EL (cell line): ENCODE results near the gene DHDH.
"Not testable (repeated sequence)": the region's sequence is repeated elsewhere in the genome, so short reads cannot be mapped to it uniquely, and the experiment has no call there.

ENCODE experiments used
- DNase-seq: peaks from one replicate; pipeline ENCODE4 v3.0.0-alpha.2; 2016

Gene DHDH

DNA sequence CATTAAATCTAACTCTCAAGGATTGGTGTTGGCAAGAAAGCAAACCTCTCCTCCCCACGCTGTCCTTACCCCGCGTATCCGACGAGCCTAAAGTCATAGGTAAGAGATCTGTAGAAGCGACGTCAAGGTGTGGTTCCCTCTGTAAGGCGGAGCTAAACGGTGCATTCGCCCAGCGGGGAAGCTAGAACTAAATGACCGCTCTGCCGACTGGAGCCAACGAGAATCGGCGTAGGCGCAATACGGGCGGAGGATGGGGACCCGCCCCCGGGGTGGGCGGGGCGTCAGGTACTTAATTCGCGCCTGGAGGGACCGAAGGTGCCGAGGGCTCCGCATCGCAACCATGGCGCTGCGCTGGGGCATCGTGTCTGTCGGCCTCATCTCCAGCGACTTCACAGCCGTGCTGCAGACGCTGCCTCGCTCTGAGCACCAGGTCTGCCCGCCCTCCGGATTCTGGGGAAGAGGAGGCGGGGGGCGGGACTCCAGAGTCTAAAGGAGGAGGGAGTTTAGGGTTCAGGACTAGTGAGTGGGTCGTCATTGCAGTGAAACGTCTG lies at the start of gene DHDH:
Gene DHDH, plus strand, starts transcription at position 318 of the 551 bp plus-strand sequence. Its CDS starts 23 bp downstream, at position 341.
- DNase-seq, result peak; percentile 71

DNA sequence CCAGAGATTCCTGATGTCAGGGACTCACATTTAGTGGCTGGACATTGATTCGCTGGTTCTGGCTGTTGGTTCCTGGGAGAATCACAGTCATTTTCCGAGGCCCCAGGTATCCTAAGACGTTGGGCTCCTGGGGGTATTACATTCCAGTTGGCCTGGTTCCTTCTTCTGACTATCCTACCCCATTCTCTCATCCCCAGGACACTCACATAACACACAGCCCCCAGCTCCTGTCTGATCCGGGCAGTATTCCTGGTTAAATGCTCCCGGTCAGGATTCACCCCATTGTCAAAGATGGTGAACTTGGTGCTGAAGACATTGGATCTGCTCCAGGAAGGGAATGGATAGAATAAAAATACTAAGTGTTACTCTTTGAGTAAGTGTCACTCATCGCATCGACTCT lies 49.8 kb upstream of the DHDH start:
- DNase-seq, result no peak

DNA sequence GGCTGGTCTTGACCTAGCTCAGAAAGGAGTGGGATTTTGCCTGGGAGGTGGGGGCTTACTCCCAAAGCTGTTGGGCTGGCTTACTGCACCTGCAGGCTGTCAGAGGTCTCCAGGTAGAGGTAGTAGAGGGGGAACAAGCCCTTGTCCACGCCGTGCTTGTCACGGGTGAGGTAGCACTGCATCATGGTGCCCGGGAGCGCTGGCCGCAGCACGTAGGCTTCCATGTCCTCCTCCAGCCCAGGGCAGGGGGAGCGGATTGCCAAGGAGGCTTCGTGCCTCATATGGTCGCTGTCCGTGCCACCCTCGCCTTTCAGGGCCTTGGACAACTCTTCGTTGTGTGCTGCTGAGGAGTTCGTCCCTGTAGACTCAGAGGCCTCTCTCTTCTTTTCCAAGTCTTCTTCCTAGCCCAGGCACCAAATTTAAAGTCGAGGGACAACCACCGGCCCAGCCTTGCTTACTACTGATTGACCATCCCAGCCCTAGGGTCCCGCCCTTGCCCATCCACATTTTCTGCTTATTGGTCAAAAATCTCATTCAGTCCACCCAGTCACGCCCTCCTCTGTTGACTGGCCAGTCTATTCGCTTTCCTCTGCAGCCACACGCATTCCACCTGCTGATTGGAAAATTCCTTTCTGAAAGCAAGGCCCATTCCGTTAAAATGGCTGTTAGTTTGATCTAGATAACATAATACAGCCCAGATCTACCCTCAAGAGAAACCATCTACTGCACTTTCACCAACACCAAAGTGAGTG lies 45.5 kb upstream of the DHDH start:
- no peak for DNase-seq

DNA sequence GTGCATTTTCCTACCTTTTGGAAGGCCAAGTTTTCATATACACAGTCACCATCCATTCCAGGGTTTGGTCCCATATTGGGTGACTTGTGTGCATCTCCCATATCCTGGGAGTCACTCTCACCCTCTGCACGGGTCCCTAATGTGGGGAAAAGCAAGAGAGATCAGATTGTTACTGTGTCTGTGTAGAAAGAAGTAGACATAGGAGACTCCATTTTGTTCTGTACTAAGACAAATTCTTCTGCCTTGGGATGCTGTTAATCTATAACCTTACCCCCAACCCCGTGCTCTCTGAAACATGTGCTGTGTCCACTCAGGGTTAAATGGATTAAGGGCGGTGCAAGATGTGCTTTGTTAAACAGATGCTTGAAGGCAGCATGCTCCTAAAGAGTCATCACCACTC lies 44.0 kb upstream of the DHDH start:
- DNase-seq, result not testable (repeated sequence)

DNA sequence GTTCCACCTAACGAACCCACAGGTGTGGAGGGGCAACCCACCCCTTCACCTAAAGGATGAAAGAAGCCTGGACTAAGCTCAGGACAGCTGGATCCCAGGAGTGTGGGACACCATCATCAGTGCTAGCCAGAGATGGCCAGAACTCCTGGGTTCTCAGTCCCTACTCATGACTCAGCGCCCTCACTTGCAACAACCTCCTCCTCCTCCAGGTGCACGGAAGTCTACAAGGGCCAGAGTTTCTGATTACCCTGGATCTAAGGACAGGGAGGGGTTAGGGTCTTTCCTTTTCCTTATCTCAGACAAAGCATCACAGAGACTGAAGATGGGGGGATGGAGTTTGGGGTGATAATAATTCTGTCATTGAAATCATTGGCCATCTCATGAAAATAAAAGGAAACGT lies 42.9 kb upstream of the DHDH start:
- no peak for DNase-seq

DNA sequence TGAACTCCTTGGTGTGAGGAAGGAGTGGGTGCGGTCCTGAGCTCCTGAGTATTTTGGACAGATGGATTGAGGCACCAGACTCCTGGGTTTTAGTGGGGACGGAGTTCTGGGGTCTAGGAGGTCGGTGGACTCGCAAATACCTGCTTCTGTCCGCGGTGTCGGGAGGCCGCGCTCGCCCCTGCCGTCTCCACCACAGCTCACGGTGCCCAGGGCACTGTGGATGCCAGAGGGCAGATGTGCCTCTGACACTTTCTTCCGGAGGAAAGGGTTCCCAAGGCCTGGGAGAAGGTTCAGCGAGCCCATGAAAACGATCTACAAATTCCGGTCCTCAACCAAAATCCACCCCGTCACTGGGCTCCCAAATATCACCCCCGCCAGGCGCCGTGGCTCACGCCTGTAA lies 38.3 kb upstream of the DHDH start:
- no peak for DNase-seq

DNA sequence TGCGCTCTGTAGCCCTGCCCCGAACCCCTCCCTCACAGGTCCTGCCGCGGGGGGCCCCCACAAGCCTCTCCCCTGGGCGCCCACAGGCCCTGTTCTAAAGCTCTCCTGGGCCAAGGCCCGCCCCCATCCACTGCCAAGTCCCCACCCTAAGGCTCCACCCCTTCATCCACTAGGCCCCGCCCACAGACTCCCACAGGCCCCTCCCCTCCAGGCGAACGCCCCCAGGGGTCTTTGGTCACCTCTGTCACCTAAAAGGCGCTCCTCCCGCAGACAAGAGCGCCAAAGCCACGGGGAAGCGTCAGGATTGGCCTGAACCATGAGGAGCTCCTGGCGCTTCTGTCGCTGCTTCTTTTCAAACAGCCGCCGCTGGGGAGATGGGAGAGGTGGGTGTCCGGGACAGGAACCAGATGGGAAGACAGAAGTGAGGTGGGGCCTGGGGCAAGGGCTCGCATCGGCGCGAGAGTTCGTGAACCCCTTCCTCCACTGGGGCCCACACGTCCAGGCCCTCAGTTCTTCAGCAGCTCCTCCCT lies 37.2 kb upstream of the DHDH start:
- DNase-seq, result peak; percentile 40

DNA sequence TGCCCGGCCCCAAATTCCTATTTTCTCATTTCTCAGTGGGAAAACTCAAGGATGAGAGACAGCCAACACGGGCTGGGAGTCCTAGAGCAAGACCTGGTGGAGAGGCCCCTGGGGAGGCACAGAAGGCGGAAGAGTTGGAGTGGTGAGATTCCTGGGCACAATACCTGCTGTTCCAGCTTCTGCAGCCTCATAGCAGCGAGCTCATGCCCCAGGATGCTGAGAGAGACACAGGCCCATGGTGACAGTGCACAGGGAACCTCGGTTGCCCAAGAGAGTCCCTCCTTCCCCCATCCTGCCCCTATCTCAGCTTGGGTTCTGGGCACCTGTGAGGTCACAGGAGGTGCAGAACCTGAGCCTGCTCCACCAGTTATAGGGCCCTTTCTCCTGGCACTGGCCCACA lies 36.3 kb upstream of the DHDH start:
- no peak for DNase-seq

DNA sequence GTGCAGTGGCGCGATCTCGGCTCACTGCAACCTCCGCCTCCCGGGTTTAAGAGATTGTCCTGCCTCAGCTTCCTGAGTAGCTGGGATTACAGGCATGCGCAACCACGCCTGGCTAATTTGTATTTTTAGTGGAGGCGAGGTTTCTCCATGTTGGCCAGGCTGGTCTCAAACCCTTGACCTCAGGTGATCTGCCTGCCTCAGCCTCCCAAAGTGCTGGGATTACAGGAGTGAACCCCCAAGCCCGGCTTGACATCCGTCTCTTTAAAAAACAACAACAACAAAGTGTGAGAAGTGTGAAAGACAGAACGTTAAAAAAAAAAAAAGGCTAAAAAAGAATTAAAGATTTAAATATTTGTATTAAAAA lies 34.1 kb upstream of the DHDH start:
- DNase-seq, result not testable (repeated sequence)

DNA sequence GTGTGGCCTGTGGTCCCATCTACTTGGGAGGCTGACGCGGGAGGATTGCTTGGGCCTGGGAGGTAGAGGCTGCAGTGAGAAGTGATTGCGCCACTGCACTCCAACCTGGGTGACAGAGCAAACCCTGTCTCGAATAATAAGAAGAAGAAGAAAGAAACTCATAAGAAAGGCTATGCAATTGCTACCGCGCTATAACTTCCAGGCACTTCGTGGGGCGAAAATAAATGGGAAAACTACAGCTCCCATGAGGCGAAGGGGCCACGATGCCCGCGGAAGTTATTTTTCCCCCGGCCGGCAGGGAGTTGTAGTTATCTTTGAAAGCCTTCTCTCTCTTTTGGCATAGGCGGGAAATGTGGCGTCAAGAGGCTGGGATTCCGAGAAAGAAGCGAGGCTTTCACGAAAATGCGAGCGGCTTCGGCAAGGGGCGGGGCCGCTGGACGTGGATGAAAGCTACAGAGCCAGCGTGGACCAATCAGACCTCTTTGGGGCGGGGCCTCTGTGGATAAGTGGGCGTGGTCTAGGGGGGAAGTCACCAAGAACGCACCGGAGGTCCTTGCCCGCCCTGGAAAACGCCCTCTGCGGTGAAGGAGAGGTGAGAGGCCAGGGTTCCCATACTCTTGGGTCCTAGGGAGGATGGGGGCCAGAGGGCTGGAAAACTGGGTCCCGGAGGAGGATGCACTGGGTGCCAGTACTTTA lies 33.6 kb upstream of the DHDH start, which contains the start of gene NUCB1:
Gene NUCB1, plus strand, starts transcription at position 532 of the 696 bp plus-strand sequence. CDS start 485 bp downstream, outside the sequence.
- peak; percentile 99 for DNase-seq

DNA sequence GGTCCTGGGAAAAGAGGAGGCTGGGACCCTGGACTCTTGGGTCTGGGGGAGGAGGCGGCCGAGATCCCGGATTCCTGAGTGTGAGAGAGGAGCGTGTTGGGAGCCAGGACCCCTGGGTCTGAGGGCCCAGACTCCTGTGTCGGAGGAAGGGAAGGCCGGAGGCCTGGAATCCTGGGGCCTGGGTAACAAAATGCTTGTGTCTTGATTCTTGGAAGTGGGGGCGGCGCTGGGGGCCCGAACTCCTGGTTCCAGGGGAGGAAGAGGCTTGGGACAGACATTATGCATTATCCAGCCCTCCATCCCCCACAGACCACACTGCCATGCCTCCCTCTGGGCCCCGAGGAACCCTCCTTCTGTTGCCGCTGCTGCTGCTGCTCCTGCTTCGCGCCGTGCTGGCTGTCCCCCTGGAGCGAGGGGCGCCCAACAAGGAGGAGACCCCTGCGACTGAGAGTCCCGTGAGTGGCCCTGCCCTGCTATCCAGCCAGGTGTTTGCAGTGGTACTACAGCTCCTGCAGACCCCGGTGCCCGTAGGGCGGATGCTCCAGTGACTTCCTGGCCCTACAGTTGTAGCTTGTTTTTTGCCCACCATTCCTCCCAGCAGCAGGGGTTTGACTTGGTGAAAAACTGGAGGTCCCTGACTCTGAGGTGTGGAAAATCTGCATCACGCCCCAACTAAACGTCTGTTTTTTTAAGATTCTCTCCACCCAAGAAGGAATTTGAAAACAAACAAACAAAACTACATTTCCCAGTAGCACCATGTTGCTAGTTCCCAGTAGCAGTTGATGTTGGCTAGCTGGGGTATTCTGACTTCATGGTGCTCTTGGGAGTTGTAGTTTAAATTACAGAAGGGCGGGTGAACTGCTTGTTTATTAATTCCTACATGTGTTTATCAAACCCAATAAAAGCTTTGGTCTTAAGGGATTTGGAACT lies 32.8 kb upstream of the DHDH start:
- DNase-seq, result peak; percentile 29

DNA sequence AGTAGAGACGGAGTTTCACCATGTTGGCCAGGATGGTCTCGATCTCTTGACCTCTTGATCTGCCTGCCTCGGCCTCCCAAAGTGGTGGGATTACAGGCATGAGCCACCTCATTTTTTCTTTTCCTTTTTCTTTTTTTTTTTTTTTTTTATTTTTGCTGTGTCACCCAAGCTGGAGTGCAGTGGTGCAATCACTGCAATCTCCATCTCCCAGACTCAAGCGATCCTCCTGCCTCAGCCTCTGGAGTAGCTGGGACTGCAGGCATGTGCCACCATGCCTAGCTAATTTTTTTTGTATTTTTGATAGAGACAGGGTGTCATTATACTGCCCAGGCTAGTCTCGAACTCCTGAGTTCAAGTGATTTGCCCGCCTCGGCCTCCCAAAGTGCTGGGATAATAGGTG lies 31.2 kb upstream of the DHDH start:
- DNase-seq, result not testable (repeated sequence)

DNA sequence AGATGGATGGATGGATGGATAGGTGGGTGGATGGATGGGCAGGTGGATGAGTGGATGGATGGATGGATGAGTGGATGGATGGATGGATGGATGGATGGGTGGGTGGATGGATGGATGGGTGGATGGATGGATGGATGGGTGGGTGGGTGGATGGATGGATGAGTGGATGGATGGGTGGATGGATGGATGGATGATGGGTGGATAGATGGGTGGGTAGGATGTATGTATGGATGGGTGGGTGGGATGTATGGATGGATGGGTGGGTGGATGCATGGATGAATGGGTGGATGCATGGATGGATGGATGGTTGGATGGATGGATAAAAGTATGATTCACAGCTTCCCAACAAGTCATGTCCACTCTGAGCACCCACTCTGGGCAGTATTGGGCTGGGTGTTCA lies 29.7 kb upstream of the DHDH start:
- not testable (repeated sequence) for DNase-seq

DNA sequence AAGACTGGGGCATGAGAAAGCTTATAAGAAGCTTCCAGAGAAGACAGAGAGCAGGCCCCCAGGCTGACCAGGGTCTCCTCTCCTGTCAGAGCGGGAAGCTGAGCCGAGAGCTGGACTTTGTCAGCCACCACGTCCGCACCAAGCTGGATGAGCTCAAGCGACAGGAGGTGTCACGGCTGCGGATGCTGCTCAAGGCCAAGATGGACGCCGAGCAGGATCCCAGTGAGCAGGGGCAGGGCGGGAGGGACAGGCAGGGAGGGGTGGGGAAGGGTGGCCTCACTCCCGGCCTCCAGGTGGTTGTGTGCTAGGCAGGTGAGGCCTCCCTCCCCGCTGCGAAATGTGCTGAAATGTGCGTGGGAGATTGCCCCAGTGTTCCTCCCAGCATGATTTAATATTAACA lies 27.8 kb upstream of the DHDH start:
- DNase-seq, result no peak

DNA sequence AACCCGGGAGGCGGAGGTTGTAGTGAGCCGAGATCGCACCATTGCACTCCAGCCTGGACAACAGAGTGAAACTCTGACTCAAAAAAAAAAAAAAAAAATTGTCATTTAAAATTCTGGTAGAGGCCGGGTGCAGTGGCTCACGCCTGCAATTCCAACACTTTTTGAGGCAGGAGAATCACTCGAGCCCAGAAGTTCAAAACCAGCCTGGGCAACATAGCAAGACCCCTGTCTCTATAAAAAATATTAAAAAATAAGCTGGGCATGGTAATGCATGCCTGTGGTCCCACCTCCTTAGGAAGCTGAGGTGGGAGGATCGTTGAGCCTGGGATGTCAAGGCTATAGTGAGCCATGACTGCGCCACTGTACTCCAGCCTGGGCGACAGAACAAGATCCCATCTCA lies 27.2 kb upstream of the DHDH start:
- no peak for DNase-seq

DNA sequence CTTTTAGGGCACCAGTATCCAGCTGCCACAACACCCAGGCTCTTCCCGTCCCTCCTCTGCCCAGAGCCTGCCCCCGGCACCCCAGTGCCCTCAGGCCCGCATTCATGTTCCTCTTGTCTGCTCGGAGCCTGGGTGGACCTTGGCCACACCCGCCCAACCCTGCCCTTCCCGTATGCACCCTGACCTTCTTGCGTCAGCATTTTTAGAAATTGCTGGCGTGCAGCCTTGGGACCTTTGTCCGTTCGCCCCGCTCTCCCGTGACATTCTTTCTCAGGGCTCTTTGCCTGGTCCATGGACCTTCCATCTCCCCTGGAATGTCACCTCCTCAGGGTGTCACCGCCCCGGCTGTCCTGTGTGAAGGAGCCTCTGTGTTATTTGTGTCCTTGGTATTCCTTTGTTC lies 25.8 kb upstream of the DHDH start:
- DNase-seq, result no peak

DNA sequence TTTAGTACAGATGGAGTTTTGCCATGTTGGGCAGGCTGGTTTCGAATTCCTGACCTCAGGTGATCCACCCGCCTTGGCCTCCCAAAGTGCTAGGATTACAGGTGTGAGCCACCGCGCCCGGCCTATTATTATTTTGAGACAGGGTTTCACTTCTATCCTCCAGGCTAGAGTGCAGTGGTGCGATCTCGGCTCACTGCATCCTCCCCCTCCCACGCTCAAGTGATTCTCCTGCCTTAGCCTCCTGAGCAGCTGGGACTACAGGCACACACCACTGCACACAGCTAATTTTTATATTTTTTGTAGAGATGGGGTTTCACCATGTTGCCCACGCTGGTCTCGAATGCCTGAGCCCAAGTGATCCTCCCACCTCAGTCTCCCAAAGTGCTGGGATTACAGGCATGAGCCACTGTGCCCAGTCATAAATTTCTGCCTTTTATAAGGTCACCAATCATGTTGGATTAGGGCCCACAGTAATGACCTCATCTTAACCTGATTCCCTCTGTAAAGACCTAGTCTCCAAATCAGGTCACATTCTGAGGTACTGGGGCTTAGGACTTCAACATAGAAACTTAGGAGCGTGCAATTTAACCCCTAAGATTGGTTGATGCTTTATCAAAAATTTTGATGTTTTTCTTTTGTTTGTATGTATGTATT lies 23.9 kb upstream of the DHDH start:
- DNase-seq, result not testable (repeated sequence)

DNA sequence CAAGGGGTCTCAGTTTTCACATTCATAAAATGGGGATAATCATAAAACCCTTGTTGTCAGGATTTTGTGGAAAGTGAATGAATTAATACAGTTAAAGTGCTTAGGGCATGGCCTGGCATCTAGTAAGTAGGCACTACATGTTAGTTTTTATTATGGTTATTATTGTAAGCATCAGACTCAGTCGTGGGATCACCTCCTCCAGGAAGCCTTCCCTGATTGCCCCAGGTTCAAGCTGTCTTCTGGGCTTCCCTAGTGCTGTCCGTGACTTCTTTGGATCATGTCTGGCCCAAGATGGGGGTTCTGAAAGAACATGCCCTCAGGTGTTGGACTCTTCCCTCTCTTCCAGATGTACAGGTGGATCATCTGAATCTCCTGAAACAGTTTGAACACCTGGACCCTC lies 22.7 kb upstream of the DHDH start:
- DNase-seq, result no peak

DNA sequence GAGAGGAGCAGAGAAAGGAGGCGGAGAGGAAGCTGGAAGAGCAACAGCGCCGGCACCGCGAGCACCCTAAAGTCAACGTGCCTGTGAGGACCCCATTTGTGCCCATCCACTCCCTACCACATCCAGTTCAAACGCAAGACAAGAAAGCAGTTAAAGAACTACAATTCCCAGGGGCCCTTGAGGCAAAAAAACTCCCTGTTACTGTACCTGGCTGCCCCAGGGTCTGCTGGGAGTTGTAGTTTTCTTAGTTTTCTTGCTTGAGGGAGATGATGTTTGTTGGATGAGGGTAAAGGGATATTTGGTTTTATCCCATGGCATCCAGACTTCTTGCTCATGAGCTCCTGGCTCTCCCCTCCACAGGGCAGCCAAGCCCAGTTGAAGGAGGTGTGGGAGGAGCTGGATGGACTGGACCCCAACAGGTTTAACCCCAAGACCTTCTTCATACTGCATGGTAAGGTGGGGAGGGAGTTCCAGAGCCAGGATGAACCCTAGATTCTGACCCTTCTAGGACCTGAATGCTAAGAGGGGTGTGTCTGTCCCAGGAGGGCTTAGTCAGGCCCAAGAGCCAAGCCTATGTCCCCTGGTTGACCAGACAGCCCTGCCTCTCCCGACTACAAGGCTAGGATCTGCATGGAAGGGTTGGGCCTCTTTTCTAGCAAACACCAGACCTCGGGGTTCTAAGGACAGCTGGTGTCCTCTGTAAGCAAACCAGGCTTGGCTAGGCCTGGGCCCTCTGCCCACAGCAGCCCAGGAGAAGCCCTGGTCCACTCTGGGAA lies 20.2 kb upstream of the DHDH start:
- peak; percentile 23 for DNase-seq

DNA sequence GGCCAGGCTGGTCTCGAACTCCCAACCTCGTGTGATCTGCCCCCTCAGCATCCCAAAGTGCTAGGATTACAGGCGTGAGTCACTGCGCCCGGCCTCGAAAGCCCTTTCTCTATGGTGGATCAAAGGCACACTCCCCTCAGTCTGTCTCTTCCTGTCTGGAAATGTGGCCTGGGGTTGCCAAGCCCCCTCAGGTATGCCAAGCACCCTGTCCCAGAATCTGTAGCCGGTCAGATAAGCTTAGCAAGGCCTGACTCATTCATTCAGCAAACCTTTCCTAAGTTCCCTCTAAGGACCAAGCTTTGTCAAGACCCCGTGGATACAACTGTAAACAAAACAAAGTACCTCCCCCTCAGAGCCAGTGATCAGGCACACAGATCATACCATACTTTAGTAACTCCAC lies 19.3 kb upstream of the DHDH start:
- DNase-seq, result no peak

DNA sequence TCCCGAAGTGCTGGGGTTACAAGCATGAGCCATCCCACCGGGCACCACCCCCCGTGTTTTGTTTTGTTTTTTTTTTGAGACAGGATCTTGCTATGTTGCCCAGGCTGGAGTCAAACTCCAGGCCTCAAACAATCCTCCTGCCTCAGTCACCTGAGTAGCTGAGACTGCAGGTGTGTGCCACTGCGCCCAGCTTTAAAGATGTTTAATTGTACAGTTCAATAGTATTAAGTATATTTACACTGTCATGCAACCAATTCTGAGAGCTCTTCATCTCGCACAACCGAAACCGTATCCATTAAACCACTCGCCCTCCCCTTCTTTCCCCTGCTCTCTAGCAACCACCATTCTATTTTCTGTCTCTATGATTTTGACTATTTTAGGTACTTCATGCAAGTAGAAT lies 17.7 kb upstream of the DHDH start:
- DNase-seq, result no peak
